Calu3 (cell line): ENCODE results near the gene JAZF1. TPM values are rescaled to one million over a fixed set of nuclear protein-coding genes. Genes with fewer than 3 reads are reported as not detected.

Experiments used
- BruUV-seq: library from RNA; stranded (reverse); fragments of 400-500 nt; replicated peaks from 2 replicates; lab custom pipeline; 2021; lab: Mats Ljungman, UMichigan
- CTCF ChIA-PET: fragments of 300-600 bp; sonication (Branson Sonifier 250); formaldehyde crosslinking; loops from one replicate; lab custom pipeline; 2022; ENCODE audit warnings: antibody characterized with exemption; lab: Charles Lee
- DNase-seq: peaks from one replicate; pipeline ENCODE4 v3.0.0; 2022
- H3K27ac Mint-ChIP-seq: one replicate; pipeline ENCODE4 v1.8.0; 2022; ENCODE audit warnings: mixed read lengths; ENCODE audit not compliant: unreplicated experiment
- H3K27me3 Mint-ChIP-seq: one replicate; pipeline ENCODE4 v1.8.0; 2022; ENCODE audit warnings: mixed read lengths; ENCODE audit not compliant: unreplicated experiment
- H3K36me3 Mint-ChIP-seq: one replicate; pipeline ENCODE4 v1.8.0; 2022; ENCODE audit warnings: mild to moderate bottlenecking, moderate library complexity, mixed read lengths; ENCODE audit not compliant: insufficient read depth, unreplicated experiment
- H3K4me1 Mint-ChIP-seq: one replicate; pipeline ENCODE4 v1.8.0; 2022; ENCODE audit warnings: mild to moderate bottlenecking, low read depth, mixed read lengths; ENCODE audit not compliant: unreplicated experiment
- H3K4me3 Mint-ChIP-seq: one replicate; pipeline ENCODE4 v1.8.0; 2022; ENCODE audit warnings: mild to moderate bottlenecking, low read depth, moderate library complexity, mixed read lengths; ENCODE audit not compliant: unreplicated experiment
- H3K9me3 Mint-ChIP-seq: one replicate; pipeline ENCODE4 v1.8.0; 2022; ENCODE audit warnings: low read depth, mixed read lengths; ENCODE audit not compliant: unreplicated experiment
- CTCF ChIP-seq: fragments of 200-600 bp; IDR thresholded peaks from one replicate; pipeline ENCODE4 v1.8.0; 2022; ENCODE audit warnings: antibody characterized with exemption; ENCODE audit not compliant: unreplicated experiment
- intact Hi-C: fragments of 100-400 bp; cut with micrococcal nuclease; formaldehyde crosslinking; loops from one replicate; pipeline ENCODE4 v1.10.0; 2022; ENCODE audit not compliant: unreplicated experiment
- total RNA-seq: library from RNA; stranded (reverse); gene quantifications from 2 replicates; pipeline ENCODE4 v1.2.3, GENCODE V29; 2022

JAZF1 gene
- total RNA-seq, 1 experiment from 2014 or later: 10.7 TPM

GRCh38 chr7:27952456-27953285 is 227.9 kb downstream of the JAZF1 start:
- H3K27me3 Mint-ChIP-seq: no peaks in the 10 kb centered on the region
- no peaks in the 10 kb centered on the region for H3K4me1 Mint-ChIP-seq
- DNase-seq: no peak
- intact Hi-C loops: no loop called here
- no peaks in the 10 kb centered on the region for H3K36me3 Mint-ChIP-seq
- no peak for TF ChIP-seq CTCF
- no peak overlapping the region for H3K4me3 Mint-ChIP-seq
- no peak overlapping the region for H3K27ac Mint-ChIP-seq
- no TSS peak for BruUV-seq
- no peaks in the 10 kb centered on the region for H3K9me3 Mint-ChIP-seq
- CTCF ChIA-PET: no interaction called here

- no peak for DNase-seq
- no peak for TF ChIP-seq CTCF
- CTCF ChIA-PET: no interaction called here
- no peaks in the 10 kb centered on the region for H3K36me3 Mint-ChIP-seq
- H3K27me3 Mint-ChIP-seq: no peaks in the 10 kb centered on the region
- H3K27ac Mint-ChIP-seq: no peak overlapping the region
- no peaks in the 10 kb centered on the region for H3K9me3 Mint-ChIP-seq
- intact Hi-C loops: no loop called here
- BruUV-seq: no TSS peak
- no peak overlapping the region for H3K4me3 Mint-ChIP-seq
- H3K4me1 Mint-ChIP-seq: no peaks in the 10 kb centered on the region
Observed at GRCh38 chr7:27950123-27950522, 230.5 kb downstream of the JAZF1 start.

- no peaks in the 10 kb centered on the region for H3K36me3 Mint-ChIP-seq
- BruUV-seq: no TSS peak
- no peaks in the 10 kb centered on the region for H3K9me3 Mint-ChIP-seq
- no peak overlapping the region for H3K4me3 Mint-ChIP-seq
- intact Hi-C loops: no loop called here
- no peaks in the 10 kb centered on the region for H3K4me1 Mint-ChIP-seq
- no peak for TF ChIP-seq CTCF
- H3K27ac Mint-ChIP-seq: no peak overlapping the region
- no peak for DNase-seq
- CTCF ChIA-PET: interaction anchor here (0.6 kb wide), 1 partner anchor 237 kb away, joined by 4 read pairs; no protein-coding TSS in a partner anchor
- no peaks in the 10 kb centered on the region for H3K27me3 Mint-ChIP-seq
Observed at GRCh38 chr7:27948861-27949260, 231.7 kb downstream of the JAZF1 start.

- Mint-ChIP-seq H3K4me3 (no peak overlapping the region), H3K9me3 (no peaks in the 10 kb centered on the region), H3K27ac (no peak overlapping the region), H3K36me3 (no peaks in the 10 kb centered on the region), H3K4me1 (no peaks in the 10 kb centered on the region), H3K27me3 (no peaks in the 10 kb centered on the region)
- CTCF ChIA-PET: no interaction called here
- no TSS peak for BruUV-seq
- DNase-seq: no peak
- no peak for TF ChIP-seq CTCF
- intact Hi-C loops: no loop called here
Observed at GRCh38 chr7:27947586-27948278, 232.9 kb downstream of the JAZF1 start.
